GM18505 (cell line): Measurements from ENCODE around the gene ANKRD33B.

ENCODE experiments used
- ATAC-seq: cut with Tn5 transposase; IDR thresholded peaks from one replicate; pipeline ENCODE4 v1.9.1; 2021; ENCODE audit not compliant: unreplicated experiment
- POLR2A ChIP-seq: IDR thresholded peaks from 4 replicates; pipeline ENCODE4 v1.6.1; 2011; ENCODE audit warnings: borderline replicate concordance; ENCODE audit not compliant: insufficient read depth, insufficient read length; ENCODE audit errors: extremely low read depth

Gene ANKRD33B

DNA sequence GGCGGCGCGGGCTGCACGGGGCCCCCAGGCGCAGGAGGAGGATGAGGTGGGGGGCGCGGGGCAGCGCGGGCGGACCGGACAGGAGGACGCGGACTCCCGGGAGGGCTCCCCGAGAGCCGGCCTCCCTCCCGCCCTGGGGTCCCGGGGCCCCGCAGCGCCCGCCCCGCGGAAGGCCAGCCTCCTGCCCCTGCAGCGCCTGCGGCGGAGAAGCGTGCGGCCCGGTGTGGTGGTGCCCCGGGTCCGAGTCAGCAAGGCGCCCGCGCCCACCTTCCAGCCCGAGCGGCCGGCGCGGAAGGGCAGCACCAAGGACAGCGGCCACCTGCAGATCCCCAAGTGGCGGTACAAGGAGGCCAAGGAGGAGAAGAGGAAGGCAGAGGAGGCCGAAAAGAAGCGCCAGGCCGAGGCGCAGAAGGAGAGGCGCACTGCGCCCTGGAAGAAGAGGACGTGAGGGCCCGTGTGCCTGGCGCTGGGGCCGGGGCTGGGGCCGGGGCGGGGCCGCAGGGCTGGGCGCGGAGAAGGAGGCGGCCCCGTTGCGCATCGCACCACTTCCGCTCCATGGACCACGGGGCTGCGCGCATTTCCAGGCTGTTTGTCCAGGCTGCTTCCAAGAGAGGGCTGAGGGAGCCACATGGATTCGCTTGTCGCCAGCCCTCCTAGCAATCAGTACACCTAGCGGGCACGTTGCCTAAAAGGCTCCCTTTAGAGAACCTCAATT lies 86.0 kb downstream of the ANKRD33B start:
- TF ChIP-seq POLR2A = no peak
- no peak for ATAC-seq

DNA sequence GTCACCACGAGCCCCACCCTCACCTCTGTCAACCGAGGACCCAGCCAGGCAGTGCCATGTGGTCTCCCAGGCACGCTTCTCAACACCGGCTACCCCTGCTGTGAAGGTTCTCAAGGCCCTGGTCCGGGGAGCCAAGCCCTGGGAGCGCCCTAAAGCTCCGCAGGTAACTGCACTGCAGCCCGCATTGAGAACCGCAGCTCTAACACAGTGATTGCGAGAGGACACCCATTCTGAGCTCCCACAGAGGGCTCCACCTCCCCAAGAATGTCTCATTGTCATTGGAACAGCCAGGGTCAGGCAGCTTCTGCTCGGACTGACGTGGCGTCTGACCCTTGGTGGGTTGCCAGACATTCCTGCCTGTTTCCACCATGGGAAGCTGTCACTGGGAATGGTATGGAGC lies 88.3 kb downstream of the ANKRD33B start:
- no peak for TF ChIP-seq POLR2A
- ATAC-seq = no peak

DNA sequence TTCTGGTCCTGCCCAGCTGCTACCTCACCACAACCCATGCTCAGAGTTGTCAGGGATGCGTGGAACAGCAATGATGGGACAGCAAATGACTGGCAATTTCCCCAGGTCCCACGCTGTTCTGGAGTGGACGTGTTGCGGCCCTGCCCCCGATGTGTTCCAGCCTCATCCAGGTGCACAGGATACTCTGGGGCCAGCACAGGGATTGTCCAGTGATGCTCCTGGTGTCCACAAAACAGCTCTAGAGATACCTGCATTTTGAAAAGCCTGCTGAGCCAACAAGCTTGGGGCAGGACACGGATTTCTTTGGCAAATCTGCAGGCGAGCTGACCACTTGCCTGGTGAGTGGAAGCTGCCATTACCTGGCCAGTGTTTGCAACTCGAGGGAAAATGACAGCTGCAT lies 88.7 kb downstream of the ANKRD33B start:
- no peak for TF ChIP-seq POLR2A
- ATAC-seq = no peak

DNA sequence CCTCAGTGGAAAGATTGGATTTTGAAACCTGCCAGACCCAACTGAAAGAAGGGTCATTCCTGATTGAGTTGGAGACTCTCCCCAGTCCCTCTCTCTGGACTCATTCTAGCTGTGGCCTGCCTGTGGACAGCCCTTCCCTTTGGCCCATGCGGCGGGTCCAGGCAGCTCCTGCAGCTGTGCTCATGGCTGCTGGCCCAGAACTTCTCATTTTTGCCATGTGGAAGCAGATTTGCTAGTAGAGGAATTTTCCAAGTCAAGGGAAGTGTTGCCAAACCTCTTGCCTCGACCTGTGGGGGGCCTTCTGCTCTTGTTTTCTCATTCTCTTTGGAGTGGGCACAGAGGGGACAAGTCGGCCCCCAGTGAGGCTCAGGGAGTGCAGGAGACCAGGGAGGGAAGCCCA lies 89.2 kb downstream of the ANKRD33B start:
- ATAC-seq = no peak
- no peak for TF ChIP-seq POLR2A

DNA sequence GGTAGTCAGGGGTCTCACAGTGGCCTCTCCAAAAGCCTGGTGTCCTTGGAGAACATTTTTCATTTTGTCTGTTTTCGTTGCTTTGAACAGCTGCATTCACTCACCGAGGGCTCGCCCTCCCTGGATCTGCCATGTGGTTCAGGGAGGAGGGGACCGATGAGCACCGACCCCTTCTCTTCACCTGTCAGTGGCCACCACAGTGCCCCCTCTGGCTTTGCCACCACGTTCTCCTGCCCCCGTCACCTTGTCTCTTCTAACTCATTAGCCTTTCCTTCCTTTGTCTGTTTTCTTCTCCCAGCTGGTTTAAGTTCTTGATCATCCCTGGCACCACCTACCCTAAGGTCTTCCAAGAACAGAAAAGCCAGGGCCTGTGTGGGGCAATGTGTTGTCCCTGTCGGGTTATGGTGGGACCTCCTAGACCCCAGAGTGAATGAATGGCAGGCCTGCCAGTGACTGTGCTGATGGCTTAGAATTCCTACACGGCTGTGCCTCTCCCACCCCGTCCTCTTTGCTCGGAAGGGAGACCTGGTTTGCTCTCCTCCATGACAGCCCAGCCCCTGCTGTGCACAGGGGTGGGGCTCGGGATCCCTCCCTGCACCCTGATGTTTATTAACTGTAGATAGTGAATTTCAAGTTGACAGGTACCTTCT lies 90.0 kb downstream of the ANKRD33B start:
- no peak for ATAC-seq

DNA sequence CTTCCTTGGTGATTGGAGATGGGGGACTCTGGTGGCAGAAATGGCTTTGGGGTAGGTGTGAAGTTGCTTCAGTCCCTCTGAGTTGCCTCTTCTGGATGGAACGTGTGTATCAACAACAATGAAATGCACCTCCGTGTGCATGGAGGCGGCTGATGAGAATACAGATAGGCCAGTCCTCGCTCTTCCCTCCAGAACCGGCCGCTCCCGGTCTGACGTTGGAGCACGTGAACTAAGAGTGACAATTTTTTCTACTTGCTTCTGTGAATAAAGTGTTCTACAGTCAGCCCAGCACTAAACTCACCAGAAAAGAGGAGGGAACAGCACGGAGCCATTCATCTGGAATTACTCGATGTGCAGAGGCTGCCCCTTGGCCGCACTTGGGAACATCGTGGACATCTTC lies 90.7 kb downstream of the ANKRD33B start:
- no peak for ATAC-seq
- TF ChIP-seq POLR2A = no peak

More for the DNA sequence above, 90.0 kb downstream of the ANKRD33B start:
- no peak for TF ChIP-seq POLR2A

DNA sequence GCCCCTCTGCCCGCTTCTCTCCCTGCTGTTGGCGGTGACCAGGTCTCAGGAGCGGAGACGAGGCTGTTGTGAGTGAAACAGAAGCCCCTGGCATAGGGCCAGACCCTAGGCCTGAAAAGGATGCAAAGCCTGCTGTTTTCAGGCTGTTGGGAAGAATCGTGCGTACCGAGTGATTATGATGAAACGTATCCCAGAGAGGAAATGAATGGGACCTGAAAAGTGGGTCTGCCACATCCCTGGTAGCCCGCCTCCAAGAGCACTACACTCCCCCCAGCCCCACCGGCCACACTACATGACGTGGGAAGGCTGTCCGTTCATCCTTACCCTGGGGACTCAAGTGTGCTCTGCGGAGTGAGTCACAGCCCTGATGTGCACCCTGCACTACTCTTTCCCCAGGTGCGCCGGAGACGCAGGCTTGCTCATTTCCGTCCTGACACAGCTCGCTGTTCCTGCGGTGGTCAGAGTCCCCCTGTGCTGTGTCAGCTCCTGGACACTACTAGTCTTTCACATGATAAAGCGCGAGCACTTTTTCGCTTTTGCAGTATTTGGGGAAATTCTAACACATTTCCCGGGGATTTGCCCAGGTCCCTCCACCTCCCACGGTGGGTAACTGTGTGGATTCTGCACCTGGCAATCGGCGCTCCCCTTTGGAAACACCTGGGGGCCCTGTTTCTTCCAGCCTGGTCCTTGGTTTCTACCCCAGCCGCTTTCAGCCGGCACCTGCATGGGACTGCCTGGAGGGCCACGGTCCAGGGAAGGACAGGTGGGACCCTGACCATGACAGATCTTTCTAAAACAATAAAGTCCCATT lies 91.5 kb downstream of the ANKRD33B start:
- peak; percentile 29 for TF ChIP-seq POLR2A
- ATAC-seq = peak; percentile 88

DNA sequence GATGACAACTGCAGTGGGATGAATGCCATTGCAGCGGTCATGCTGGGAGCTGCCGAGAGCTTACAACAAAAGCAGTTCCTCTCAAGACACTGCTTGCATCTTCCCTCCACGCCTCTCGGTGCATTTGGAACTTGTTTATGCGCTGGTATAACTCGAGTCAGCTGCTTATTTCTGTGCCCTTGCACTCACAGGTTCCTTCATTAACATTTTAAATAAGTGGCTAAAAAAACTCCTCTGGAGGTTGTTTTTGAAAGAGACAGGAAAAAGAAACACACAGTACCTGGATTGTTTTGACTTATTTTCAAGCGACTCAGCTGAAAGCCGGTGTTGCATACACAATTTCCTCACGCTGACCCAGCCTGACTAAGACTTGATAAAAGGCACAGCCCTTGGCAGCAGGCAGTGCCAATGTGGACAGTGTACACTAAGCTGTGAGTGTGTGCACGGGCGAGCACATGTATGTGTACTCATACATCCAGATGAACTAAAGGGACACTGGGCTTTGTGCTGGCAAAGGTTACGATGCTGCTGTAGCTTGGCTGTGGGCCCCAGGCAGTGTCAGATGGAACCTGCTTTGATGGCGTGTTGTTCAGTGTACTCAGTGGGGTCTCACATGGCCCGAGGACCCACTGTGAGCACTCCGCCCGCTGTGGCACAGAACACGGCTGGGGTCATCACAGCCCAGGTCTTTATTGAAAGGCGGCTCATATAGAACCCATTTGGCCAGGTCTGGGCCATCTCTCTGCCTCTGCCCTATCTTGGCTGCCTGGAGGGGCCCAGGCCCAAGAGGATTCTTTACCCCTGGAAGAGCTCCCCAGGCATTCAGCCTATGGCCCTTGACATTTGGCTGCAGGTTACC lies 92.3 kb downstream of the ANKRD33B start:
- no peak for TF ChIP-seq POLR2A
- ATAC-seq = no peak

DNA sequence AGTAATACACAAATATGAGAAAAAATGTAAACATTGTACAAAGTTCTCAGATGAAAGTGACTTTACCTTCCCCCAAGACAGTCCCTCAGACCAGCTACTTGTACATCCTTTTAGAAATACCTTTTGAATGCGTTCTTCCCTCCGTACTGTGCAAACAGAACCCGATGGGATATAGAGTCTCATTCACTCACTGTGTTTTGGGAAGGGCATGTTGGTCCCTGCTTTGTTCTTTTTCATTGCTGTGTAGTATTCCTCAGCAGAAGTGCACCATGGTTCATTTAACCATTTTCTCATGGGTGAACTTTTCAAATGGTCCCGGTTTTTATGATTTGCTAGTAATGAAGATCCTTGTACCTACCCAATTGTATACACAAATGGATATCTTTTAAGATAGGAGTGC lies 94.4 kb downstream of the ANKRD33B start:
- no peak for TF ChIP-seq POLR2A
- no peak for ATAC-seq

DNA sequence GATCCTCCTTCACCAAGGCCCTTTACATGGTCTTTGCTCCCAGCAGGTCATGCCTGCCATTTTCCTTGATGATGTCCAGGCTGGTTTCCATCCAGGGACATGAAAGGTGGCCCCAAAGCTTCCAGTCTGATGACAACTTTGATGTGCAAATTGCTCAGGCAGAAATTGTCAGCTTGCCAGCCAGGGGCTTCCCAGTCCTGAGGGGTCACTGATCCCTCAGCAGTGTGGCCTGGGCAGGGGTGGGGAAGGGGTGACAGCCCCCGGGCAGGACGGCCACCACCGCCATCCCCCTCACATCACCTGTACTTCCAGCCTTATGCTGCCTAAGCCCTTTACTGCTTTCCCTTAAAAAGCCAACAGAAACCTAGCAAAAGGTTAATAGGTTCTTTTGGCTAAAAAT lies 96.3 kb downstream of the ANKRD33B start:
- TF ChIP-seq POLR2A = no peak
- no peak for ATAC-seq

DNA sequence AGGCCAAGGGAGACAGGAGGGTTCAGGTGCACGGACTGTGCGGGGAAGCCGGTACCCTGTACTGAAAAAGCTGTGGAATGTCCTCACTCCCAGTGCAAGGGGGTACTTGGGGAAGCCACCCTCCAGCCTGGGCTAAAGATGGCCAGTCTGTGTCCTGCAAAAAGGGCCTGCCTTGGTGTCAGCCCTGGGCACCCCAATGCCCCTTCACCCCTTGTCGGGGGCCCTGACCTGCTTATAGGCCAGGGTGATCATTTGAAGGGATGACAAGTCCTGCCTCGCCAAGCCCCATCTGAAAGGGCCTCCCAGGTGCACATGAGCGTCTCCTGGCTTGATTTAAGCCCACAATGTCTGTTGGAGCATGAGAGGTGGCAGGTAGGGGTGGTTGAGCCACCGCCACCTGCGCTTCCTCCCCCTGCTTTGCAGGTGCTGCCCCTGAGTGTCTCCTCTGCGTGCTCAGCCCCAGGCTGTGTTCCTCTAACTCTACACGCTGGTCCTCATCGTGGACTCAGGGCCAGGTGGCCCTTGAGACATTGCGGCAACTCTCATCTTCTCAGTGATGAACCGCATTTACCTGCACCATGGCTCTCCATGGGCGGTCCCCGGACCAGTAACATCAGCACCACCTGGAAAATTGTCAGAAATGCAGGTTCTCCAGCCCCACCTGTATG lies 97.0 kb downstream of the ANKRD33B start:
- TF ChIP-seq POLR2A = no peak
- no peak for ATAC-seq

DNA sequence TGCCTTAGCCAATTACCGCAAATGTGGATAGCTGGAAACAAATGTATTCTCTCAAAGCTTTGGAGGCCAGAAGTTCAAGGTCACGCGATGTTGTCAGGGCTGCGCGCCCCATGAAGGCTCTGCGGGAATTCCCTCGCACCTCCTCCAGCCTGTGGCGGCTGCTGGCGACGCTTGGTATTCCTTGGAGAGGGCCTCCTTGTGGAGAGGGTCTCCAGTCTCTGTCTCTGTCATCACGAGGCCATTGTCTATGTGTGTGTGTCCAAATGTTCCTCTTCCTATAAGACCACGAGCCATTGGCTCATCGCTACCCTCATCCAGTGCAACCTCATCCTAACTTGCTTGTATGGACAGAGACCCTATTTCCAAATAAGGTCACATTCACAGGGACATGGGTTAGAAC lies 97.5 kb downstream of the ANKRD33B start:
- no peak for ATAC-seq
- TF ChIP-seq POLR2A = no peak
